Keratinocyte (primary cell): ENCODE measurements around the gene SLC38A8. TPM values are rescaled to one million over a fixed set of nuclear protein-coding genes. Genes with fewer than 3 reads are reported as not detected.

Experiments
- DNase-seq: peaks from one replicate; pipeline ENCODE4 v3.0.0-alpha.2; 2011; ENCODE audit warnings: low read depth, missing footprints, low spot score
- FAIRE-seq: peaks from 2 replicates; lab custom pipeline; 2011; peaks lifted over from hg19 to GRCh38; lab: Jason Lieb, UNC
- H2AFZ ChIP-seq: 2 replicates; pipeline ENCODE4 v1.6.0; 2012; ENCODE audit warnings: low read length, control low read depth, inconsistent platforms; ENCODE audit not compliant: control insufficient read depth
- H3K27ac ChIP-seq: 2 replicates; pipeline ENCODE4 v1.5.1; 2011; ENCODE audit warnings: low read length; ENCODE audit not compliant: control insufficient read depth, insufficient read depth
- H3K27me3 ChIP-seq: 3 replicates; pipeline ENCODE4 v1.6.0; 2011; ENCODE audit warnings: low read length; ENCODE audit not compliant: control insufficient read depth, insufficient read depth; ENCODE audit errors: extremely low read depth
- H3K36me3 ChIP-seq, 2 experiments: 2 replicates in 1 of 2; 3 replicates in 1 of 2; pipeline ENCODE4 v1.5.1; 2011; ENCODE audit warnings: low read length in 2 of 2, mild to moderate bottlenecking in 1 of 2; ENCODE audit not compliant: control insufficient read depth in 2 of 2, insufficient read depth in 2 of 2; ENCODE audit errors: extremely low read depth in 1 of 2
- H3K4me1 ChIP-seq: 3 replicates; pipeline ENCODE4 v1.5.1; 2011; ENCODE audit warnings: low read length; ENCODE audit not compliant: control insufficient read depth, insufficient read depth; ENCODE audit errors: extremely low read depth
- H3K4me2 ChIP-seq: 3 replicates; pipeline ENCODE4 v1.6.0; 2011; ENCODE audit warnings: low read depth, low read length; ENCODE audit not compliant: control insufficient read depth, insufficient read depth; ENCODE audit errors: extremely low read depth
- H3K4me3 ChIP-seq, 3 experiments: fragments of 200-600 bp in 1 of 3; sonication (generic) in 1 of 3; 2 replicates in 2 of 3; 3 replicates in 1 of 3; pipeline ENCODE4 v1.5.1; 2011 to 2016; ENCODE audit warnings: low read length in 3 of 3, mild to moderate bottlenecking in 3 of 3, control low read depth in 2 of 3, inconsistent platforms in 1 of 3, low read depth in 1 of 3, mixed read lengths in 1 of 3, mixed run types in 1 of 3, moderate library complexity in 1 of 3; ENCODE audit not compliant: control insufficient read depth in 2 of 3, insufficient read depth in 2 of 3; ENCODE audit errors: extremely low read depth in 1 of 3
- H3K79me2 ChIP-seq: 2 replicates; pipeline ENCODE4 v1.6.0; 2012; ENCODE audit warnings: low read length; ENCODE audit not compliant: control insufficient read depth, insufficient read depth
- H3K9ac ChIP-seq: 3 replicates; pipeline ENCODE4 v1.6.0; 2011; ENCODE audit warnings: low read length; ENCODE audit not compliant: control insufficient read depth, insufficient read depth; ENCODE audit errors: extremely low read depth
- H3K9me1 ChIP-seq: 3 replicates; pipeline ENCODE4 v1.6.0; 2011; ENCODE audit warnings: low read length; ENCODE audit not compliant: control insufficient read depth, insufficient read depth; ENCODE audit errors: extremely low read depth
- H3K9me3 ChIP-seq: 2 replicates; pipeline ENCODE4 v1.5.1; 2012; ENCODE audit warnings: low read depth, low read length; ENCODE audit not compliant: control insufficient read depth
- H4K20me1 ChIP-seq: 3 replicates; pipeline ENCODE4 v1.6.0; 2011; ENCODE audit warnings: low read length; ENCODE audit not compliant: control insufficient read depth, insufficient read depth; ENCODE audit errors: extremely low read depth
- CTCF ChIP-seq, 3 experiments: IDR thresholded peaks in 1 of 3; conservative IDR thresholded peaks in 1 of 3; optimal IDR thresholded peaks in 1 of 3; 2 replicates in 2 of 3; 3 replicates in 1 of 3; pipeline versions ENCODE3 to v1.5.1; 2011; ENCODE audit warnings: low read length in 3 of 3, mild to moderate bottlenecking in 3 of 3, moderate library complexity in 2 of 3, control low read depth in 1 of 3, inconsistent platforms in 1 of 3; ENCODE audit not compliant: insufficient read depth in 2 of 3; ENCODE audit errors: extremely low read depth in 1 of 3
- EZH2 ChIP-seq: IDR thresholded peaks from one replicate; pipeline ENCODE4 v1.6.1; 2012; ENCODE audit warnings: inconsistent platforms, mild to moderate bottlenecking, low read length, moderate library complexity
- dilution Hi-C: fragments of 300-500 bp; cut with MboI; formaldehyde crosslinking; loops from one replicate; pipeline ENCODE4 v1.7.0; 2020; ENCODE audit warnings: low sequenced_read_pairs; ENCODE audit not compliant: extremely low pct_ligation_motif_present
- polyA plus RNA-seq, 5 experiments: library from polyadenylated mRNA; depleted of rRNA in 3 of 5; stranded (reverse) in 3 of 5; stranded (forward) in 1 of 5; unstranded in 1 of 5; fragments of >200 nt; gene quantifications; 1 replicate in 1 of 5; 2 replicates in 3 of 5; 3 replicates in 1 of 5; pipeline versions ENCODE4 v1.2.1 to v1.2.3, GENCODE V29; 2011 to 2012; ENCODE audit warnings: missing spikeins in 2 of 5, low read depth in 1 of 5, low replicate concordance in 1 of 5

Gene SLC38A8
- polyA plus RNA-seq, 1 donor (not counting 4 experiments of a cell fraction or from before 2014, with no cell fraction given), result not detected

- no peaks in the 10 kb centered on the region for H3K27me3 ChIP-seq
- no peak overlapping the region for H3K4me3 ChIP-seq
- DNase-seq (no peak), FAIRE-seq (no peak)
- H4K20me1 ChIP-seq, result no peaks in the 10 kb centered on the region
- dilution Hi-C loops, result no loop called here
- H3K9ac ChIP-seq, result no peak overlapping the region
- H2AFZ ChIP-seq, result no peak overlapping the region
- no peaks in the 10 kb centered on the region for H3K9me3 ChIP-seq
- no peak overlapping the region for H3K4me2 ChIP-seq
- H3K79me2 ChIP-seq, result no peaks in the 10 kb centered on the region
- peaks cover 36 to 40% of the 10 kb centered on the region in 2 experiments for H3K36me3 ChIP-seq
- H3K9me1 ChIP-seq, result no peaks in the 10 kb centered on the region
- H3K4me1 ChIP-seq, result no peaks in the 10 kb centered on the region
- TF ChIP-seq CTCF (optimal IDR thresholded peaks at IDR 0.05 in 1 of 3, IDR thresholded peaks at IDR 0.05 in 1 of 3, conservative IDR thresholded peaks at IDR 0.05 in 1 of 3; ENCODE audit: extremely low read depth in 1 of 3, insufficient read depth in 2 of 3, low read length in 3 of 3) (no peak), EZH2 (no peak)
- no peak overlapping the region for H3K27ac ChIP-seq
Measured at GRCh38 chr16:84072014-84072413, 29.4 kb upstream of the SLC38A8 start.

GRCh38 chr16:84071121-84071520, 28.5 kb upstream of the SLC38A8 start:
- H4K20me1 ChIP-seq, result no peaks in the 10 kb centered on the region
- peaks cover 36 to 40% of the 10 kb centered on the region in 2 experiments for H3K36me3 ChIP-seq
- H2AFZ ChIP-seq, result no peak overlapping the region
- DNase-seq, result no peak
- H3K9me1 ChIP-seq, result no peaks in the 10 kb centered on the region
- H3K4me2 ChIP-seq, result no peak overlapping the region
- H3K9me3 ChIP-seq, result no peaks in the 10 kb centered on the region
- no peaks in the 10 kb centered on the region for H3K79me2 ChIP-seq
- no peak for FAIRE-seq
- H3K9ac ChIP-seq, result no peak overlapping the region
- TF ChIP-seq EZH2, result no peak
- no peak for TF ChIP-seq CTCF (optimal IDR thresholded peaks at IDR 0.05 in 1 of 3, IDR thresholded peaks at IDR 0.05 in 1 of 3, conservative IDR thresholded peaks at IDR 0.05 in 1 of 3; ENCODE audit: extremely low read depth in 1 of 3, insufficient read depth in 2 of 3, low read length in 3 of 3)
- H3K27me3 ChIP-seq, result no peaks in the 10 kb centered on the region
- no peaks in the 10 kb centered on the region for H3K4me1 ChIP-seq
- H3K4me3 ChIP-seq, result no peak overlapping the region
- dilution Hi-C loops, result no loop called here
- H3K27ac ChIP-seq, result no peak overlapping the region
